Mucosa of descending colon (tissue), 3 donors: ENCODE measurements around the gene RRAD. TPM values are rescaled to one million over a fixed set of nuclear protein-coding genes. Genes with fewer than 3 reads are reported as not detected.

Experiments
- ATAC-seq: fragments of 200-7000 bp; cut with Tn5 transposase; one replicate; pipeline ENCODE4 v1.9.1; 2020; ENCODE audit warnings: mild to moderate bottlenecking, moderate library complexity
- DNase-seq, 3 donors: peaks; one replicate each; pipeline ENCODE4 v3.0.0-alpha.2; 2020
- H3K36me3 ChIP-seq: fragments of 200-600 bp; one replicate; pipeline ENCODE4 v1.8.0; 2021; ENCODE audit warnings: low read depth, mild to moderate bottlenecking
- H3K4me1 ChIP-seq: fragments of 200-600 bp; one replicate; pipeline ENCODE4 v1.8.0; 2021; ENCODE audit warnings: low read depth, mild to moderate bottlenecking
- H3K4me3 ChIP-seq: fragments of 200-600 bp; one replicate; pipeline ENCODE4 v1.8.0; 2021; ENCODE audit warnings: mild to moderate bottlenecking
- H3K9me3 ChIP-seq: fragments of 200-600 bp; one replicate; pipeline ENCODE4 v1.8.0; 2021; ENCODE audit warnings: mild to moderate bottlenecking
- CTCF ChIP-seq: fragments of 200-600 bp; IDR thresholded peaks from one replicate; pipeline ENCODE4 v1.8.0; 2022; ENCODE audit warnings: antibody characterized with exemption, mild to moderate bottlenecking
- intact Hi-C, 2 donors: fragments of 100-400 bp; cut with DNase I in 1 of 2; cut with micrococcal nuclease in 1 of 2; formaldehyde crosslinking; loops; one replicate each; pipeline versions ENCODE4 v1.11.0 to v1.11.1; 2022; cut with DNase I, micrococcal nuclease
- total RNA-seq, 3 donors: library from RNA; stranded (reverse); fragmentation: NEBNext Ultra II Directional in 2 of 3; extraction: Animal tissue kit (Norgen Biotek cat#: 25700) in 2 of 3; gene quantifications; one replicate each; pipeline versions ENCODE4 v1.2.1 to v1.2.4, GENCODE V29; 2021 to 2023
- donor health status: DM: no; HTN: no; CAD: no; lungs with moderate emphysema.
- donor health status: DM: no; HTN: no; CAD: no.
- donor health status: DM: no; HTN: yes; CAD: no.

Gene RRAD
- total RNA-seq, 3 donors from 2014 or later: 1.3 to 11.6 (median 1.3) TPM

- peak; percentile 76 to 85 (median 80) for DNase-seq
- no peaks in the 10 kb centered on the region for H3K9me3 ChIP-seq
- TF ChIP-seq CTCF: no peak
- H3K36me3 ChIP-seq: no peaks in the 10 kb centered on the region
- peaks cover 8% of the 10 kb centered on the region for H3K4me1 ChIP-seq
- ATAC-seq: peak; percentile 82
- no peak overlapping the region for H3K4me3 ChIP-seq
- intact Hi-C loops: no loop called here
These were observed 53.5 kb downstream of the RRAD start for GRCh38 chr16:66871840-66872239.

Other genes starting within 250 kb of the RRAD start
- 100 to 1,000 TPM in 2 of 3 donors, 10 to 100 TPM in 1; 91.6 to 208 (median 155) TPM for gene CMTM4, start 228.8 kb downstream of the RRAD start, total RNA-seq
- gene DYNC1LI2, start 173.9 kb downstream of the RRAD start, total RNA-seq: 100 to 1,000 TPM; 153 to 249 (median 217) TPM
- under 1 TPM in 2 of 3 donors, not detected in 1; 0.28 to 0.32 TPM for gene TERB1, start 124.0 kb downstream of the RRAD start, total RNA-seq
- gene NAE1, start 94.6 kb downstream of the RRAD start, total RNA-seq: 10 to 100 TPM; 48.4 to 52.9 (median 50.8) TPM
- 100 to 1,000 TPM in 2 of 3 donors, 10 to 100 TPM in 1; 59.3 to 253 (median 131) TPM for gene CA7, start 81.1 kb downstream of the RRAD start, total RNA-seq
- gene PDP2, start 45.0 kb downstream of the RRAD start, total RNA-seq: 10 to 100 TPM; 15.5 to 23.5 (median 23.2) TPM
- gene CDH16, start 6.7 kb downstream of the RRAD start, total RNA-seq: under 1 TPM; 0.13 to 0.78 (median 0.72) TPM
- gene CIAO2B, start 8.9 kb upstream of the RRAD start, total RNA-seq: 10 to 100 TPM; 72.5 to 78.1 (median 76.5) TPM
- gene CES2, start 10.0 kb upstream of the RRAD start, total RNA-seq: 100 to 1,000 TPM; 180 to 566 (median 456) TPM
- 100 to 1,000 TPM in 2 of 3 donors, 10 to 100 TPM in 1; 86.5 to 264 (median 199) TPM for gene CES3, start 35.7 kb upstream of the RRAD start, total RNA-seq
- 10 to 100 TPM in 1 of 3 donors, 1 to 10 TPM in 2; 6.3 to 10.1 (median 8.3) TPM for gene CES4A, start 63.1 kb upstream of the RRAD start, total RNA-seq
- gene CBFB, start 103.6 kb upstream of the RRAD start, total RNA-seq: 10 to 100 TPM; 26.3 to 35.5 (median 26.8) TPM
- gene PHAF1, start 184.4 kb upstream of the RRAD start, total RNA-seq: 10 to 100 TPM; 13.3 to 15.7 (median 13.6) TPM
- gene B3GNT9, start 225.5 kb upstream of the RRAD start, total RNA-seq: 1 to 10 TPM; 1.5 to 8.4 (median 4.0) TPM
- gene TRADD, start 234.4 kb upstream of the RRAD start, total RNA-seq: 10 to 100 TPM; 21.0 to 27.4 (median 26.6) TPM
- gene FBXL8, start 234.4 kb upstream of the RRAD start, total RNA-seq: 10 to 100 TPM; 23.3 to 33.8 (median 24.5) TPM
- 100 to 1,000 TPM in 1 of 3 donors, 10 to 100 TPM in 2; 26.0 to 113 (median 64.4) TPM for gene HSF4, start 239.2 kb upstream of the RRAD start, total RNA-seq
- gene NOL3, start 245.0 kb upstream of the RRAD start, total RNA-seq: 10 to 100 TPM; 23.5 to 35.9 (median 32.0) TPM